ENCODE data around the gene TAS2R41. TPM values are rescaled to one million over a fixed set of nuclear protein-coding genes. Genes with fewer than 3 reads are reported as not detected.

Gene TAS2R41
- total and polyA plus RNA-seq, 2 experiments from 2014 or later: not detected

DNA sequence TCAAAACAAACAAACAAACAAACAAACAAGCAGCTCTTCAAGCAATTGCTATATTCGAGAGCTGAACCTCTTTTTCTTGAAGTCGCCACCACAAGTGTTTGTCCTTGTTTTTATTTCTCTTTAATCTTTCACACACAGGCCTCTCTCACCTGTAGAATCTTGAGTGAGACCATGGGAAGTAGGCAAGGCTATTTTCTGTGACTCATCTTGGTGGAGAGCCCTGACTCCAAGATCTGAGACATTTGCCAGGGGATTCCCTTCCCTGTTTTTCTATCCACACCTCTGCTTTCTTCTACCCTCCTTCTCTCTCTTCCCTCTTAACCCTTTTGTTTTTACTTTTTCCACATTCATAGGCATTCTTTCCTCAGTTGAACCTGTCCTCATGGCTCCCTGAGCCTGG lies 42.4 kb upstream of the TAS2R41 start:
- H3K27ac ChIP-seq: no peak overlapping the region
- H3K9me3 ChIP-seq (ENCODE audit: low read depth): no peaks in the 10 kb centered on the region
- DNase-seq (ENCODE audit: low read depth in 1 of 2, low spot score in 1 of 2): no peak
- no peaks in the 10 kb centered on the region for H3K4me1 ChIP-seq (ENCODE audit: low read depth)
- TF ChIP-seq, protein P1, sequence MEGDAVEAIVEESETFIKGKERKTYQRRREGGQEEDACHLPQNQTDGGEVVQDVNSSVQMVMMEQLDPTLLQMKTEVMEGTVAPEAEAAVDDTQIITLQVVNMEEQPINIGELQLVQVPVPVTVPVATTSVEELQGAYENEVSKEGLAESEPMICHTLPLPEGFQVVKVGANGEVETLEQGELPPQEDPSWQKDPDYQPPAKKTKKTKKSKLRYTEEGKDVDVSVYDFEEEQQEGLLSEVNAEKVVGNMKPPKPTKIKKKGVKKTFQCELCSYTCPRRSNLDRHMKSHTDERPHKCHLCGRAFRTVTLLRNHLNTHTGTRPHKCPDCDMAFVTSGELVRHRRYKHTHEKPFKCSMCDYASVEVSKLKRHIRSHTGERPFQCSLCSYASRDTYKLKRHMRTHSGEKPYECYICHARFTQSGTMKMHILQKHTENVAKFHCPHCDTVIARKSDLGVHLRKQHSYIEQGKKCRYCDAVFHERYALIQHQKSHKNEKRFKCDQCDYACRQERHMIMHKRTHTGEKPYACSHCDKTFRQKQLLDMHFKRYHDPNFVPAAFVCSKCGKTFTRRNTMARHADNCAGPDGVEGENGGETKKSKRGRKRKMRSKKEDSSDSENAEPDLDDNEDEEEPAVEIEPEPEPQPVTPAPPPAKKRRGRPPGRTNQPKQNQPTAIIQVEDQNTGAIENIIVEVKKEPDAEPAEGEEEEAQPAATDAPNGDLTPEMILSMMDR (IDR thresholded peaks at IDR 0.05; ENCODE audit: low read depth, low read length): no peak
- no peaks in the 10 kb centered on the region for H3K27me3 ChIP-seq
- H3K36me3 ChIP-seq: no peaks in the 10 kb centered on the region
- no peak overlapping the region for H3K4me3 ChIP-seq

- H3K27me3 ChIP-seq: no peaks in the 10 kb centered on the region
- no peak overlapping the region for H3K27ac ChIP-seq
- H3K9me3 ChIP-seq (ENCODE audit: low read depth): no peaks in the 10 kb centered on the region
- no peak overlapping the region for H3K4me3 ChIP-seq
- TF ChIP-seq, protein P1 (IDR thresholded peaks at IDR 0.05; ENCODE audit: low read depth, low read length): no peak
- no peaks in the 10 kb centered on the region for H3K36me3 ChIP-seq
- no peak for DNase-seq (ENCODE audit: low read depth in 1 of 2, low spot score in 1 of 2)
- H3K4me1 ChIP-seq (ENCODE audit: low read depth): no peaks in the 10 kb centered on the region
Measured at GRCh38 chr7:143436325-143436946, 41.2 kb upstream of the TAS2R41 start.

DNA sequence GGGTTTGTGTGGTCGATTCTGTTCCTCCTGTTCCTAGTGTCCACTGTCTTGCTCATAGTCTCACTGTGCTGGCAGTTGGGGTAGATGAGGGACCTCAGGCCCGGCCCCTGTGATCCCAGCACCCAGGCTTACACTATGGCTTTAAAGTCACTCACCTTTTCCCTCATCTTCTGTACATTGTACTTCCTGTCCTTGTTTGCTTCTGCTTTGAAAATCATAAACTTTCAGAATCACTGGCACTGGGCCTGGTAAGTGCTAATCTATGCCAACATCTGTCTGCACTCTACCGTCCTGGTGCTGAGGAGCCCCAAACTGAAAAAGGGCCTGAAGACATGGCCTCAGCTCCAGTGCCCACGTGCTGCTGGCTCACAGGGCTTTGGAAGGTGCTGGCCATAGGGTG lies 40.1 kb upstream of the TAS2R41 start:
- Histone ChIP-seq H3K4me1 (ENCODE audit: low read depth) (no peaks in the 10 kb centered on the region), H3K27ac (no peak overlapping the region), H3K4me3 (no peak overlapping the region), H3K9me3 (ENCODE audit: low read depth) (no peaks in the 10 kb centered on the region), H3K27me3 (no peaks in the 10 kb centered on the region), H3K36me3 (no peaks in the 10 kb centered on the region)
- no peak for DNase-seq (ENCODE audit: low read depth in 1 of 2, low spot score in 1 of 2)
- TF ChIP-seq, protein P1 (IDR thresholded peaks at IDR 0.05; ENCODE audit: low read depth, low read length): no peak

DNA sequence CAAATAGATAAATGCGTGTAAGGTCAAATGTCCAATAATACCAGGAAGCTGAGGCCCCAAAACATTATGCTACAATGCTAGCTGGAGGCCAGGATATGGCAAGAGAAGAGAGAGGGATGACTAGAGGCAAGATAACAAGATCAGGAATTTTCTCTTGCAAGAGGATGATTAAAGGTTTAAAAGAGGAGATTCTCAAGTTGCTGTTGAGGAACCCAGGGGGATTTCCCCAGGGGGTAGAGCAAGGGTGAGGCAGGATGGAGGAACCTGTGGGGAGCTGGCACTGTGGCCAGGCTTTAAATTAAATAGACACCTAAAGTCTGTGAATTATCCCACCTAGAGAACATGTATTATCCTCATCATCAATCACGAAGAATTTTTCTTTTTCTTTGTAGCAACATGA lies 37.8 kb upstream of the TAS2R41 start:
- Histone ChIP-seq H3K36me3 (no peaks in the 10 kb centered on the region), H3K4me1 (ENCODE audit: low read depth) (no peaks in the 10 kb centered on the region), H3K27ac (no peak overlapping the region), H3K9me3 (ENCODE audit: low read depth) (no peaks in the 10 kb centered on the region), H3K4me3 (no peak overlapping the region), H3K27me3 (no peaks in the 10 kb centered on the region)
- DNase-seq (ENCODE audit: low read depth in 1 of 2, low spot score in 1 of 2): no peak
- TF ChIP-seq, protein P1 (IDR thresholded peaks at IDR 0.05; ENCODE audit: low read depth, low read length): no peak

DNA sequence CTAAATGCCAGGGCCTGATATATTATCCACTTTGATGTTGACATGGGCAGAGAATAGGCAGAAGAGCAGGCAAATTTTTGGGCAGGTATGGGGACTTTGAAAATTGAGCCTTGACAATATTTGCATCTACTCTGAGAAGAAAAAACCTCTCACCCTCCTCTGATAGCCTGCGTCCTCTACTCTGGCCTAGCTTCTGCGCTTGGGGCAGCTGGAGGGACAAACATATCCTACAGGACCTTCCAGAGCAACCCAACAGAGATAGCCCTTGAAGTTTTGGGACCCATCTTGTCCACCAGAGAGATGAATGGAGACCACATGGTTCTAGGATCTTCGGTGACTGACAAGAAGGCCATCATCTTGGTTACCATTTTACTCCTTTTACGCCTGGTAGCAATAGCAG lies 34.5 kb upstream of the TAS2R41 start, which contains the start of gene TAS2R60:
TSS of gene TAS2R60 (plus strand) at position 301 of the 400 bp plus-strand sequence. CDS start at position 301, 0 bp downstream.
- Histone ChIP-seq H3K4me1 (ENCODE audit: low read depth) (no peaks in the 10 kb centered on the region), H3K36me3 (no peaks in the 10 kb centered on the region), H3K27ac (no peak within 1 kb of the TSS), H3K4me3 (no peak within 1 kb of the TSS), H3K9me3 (ENCODE audit: low read depth) (no peaks in the 10 kb centered on the region), H3K27me3 (no peaks in the 10 kb centered on the region)
- no peak for DNase-seq (ENCODE audit: low read depth in 1 of 2, low spot score in 1 of 2)
- TF ChIP-seq, protein P1 (IDR thresholded peaks at IDR 0.05; ENCODE audit: low read depth, low read length): no peak
